Hepatocyte (in vitro differentiated cells): ENCODE measurements around the gene PPM1A. TPM values are rescaled to one million over a fixed set of nuclear protein-coding genes. Genes with fewer than 3 reads are reported as not detected.

Experiments
- DNase-seq: peaks from one replicate; pipeline ENCODE4 v3.0.0-alpha.2; 2016; ENCODE audit warnings: low spot score
- H2AFZ ChIP-seq: fragments of 200-600 bp; sonication (generic); 2 replicates; pipeline ENCODE4 v1.6.0; 2016; ENCODE audit warnings: antibody characterized with exemption, mild to moderate bottlenecking
- H3K27ac ChIP-seq: fragments of 200-600 bp; sonication (generic); 2 replicates; pipeline ENCODE4 v1.5.1; 2016; ENCODE audit warnings: mild to moderate bottlenecking
- H3K27me3 ChIP-seq: fragments of 200-600 bp; sonication (generic); 2 replicates; pipeline ENCODE4 v1.6.1; 2016
- H3K36me3 ChIP-seq: fragments of 200-600 bp; sonication (generic); replicated peaks from 2 replicates; pipeline ENCODE4 v1.5.1; 2016; ENCODE audit warnings: low read depth; ENCODE audit not compliant: insufficient read depth
- H3K4me1 ChIP-seq: fragments of 200-600 bp; sonication (generic); 2 replicates; pipeline ENCODE4 v1.5.1; 2016; ENCODE audit warnings: mild to moderate bottlenecking, moderate library complexity; ENCODE audit not compliant: insufficient read depth
- H3K4me2 ChIP-seq: fragments of 200-600 bp; sonication (generic); 2 replicates; pipeline ENCODE4 v1.6.0; 2016
- H3K4me3 ChIP-seq: fragments of 200-600 bp; sonication (generic); 2 replicates; pipeline ENCODE4 v1.5.1; 2016; ENCODE audit warnings: mild to moderate bottlenecking
- H3K79me2 ChIP-seq: fragments of 200-600 bp; sonication (generic); 2 replicates; pipeline ENCODE4 v1.6.0; 2017; ENCODE audit warnings: mild to moderate bottlenecking
- H3K9me2 ChIP-seq: fragments of 200-600 bp; sonication (generic); replicated peaks from 2 replicates; pipeline ENCODE4 v1.6.0; 2017; ENCODE audit warnings: mild to moderate bottlenecking; ENCODE audit not compliant: insufficient read depth
- H3K9me3 ChIP-seq: fragments of 200-600 bp; sonication (generic); 2 replicates; pipeline ENCODE4 v1.5.1; 2016; ENCODE audit warnings: low read depth, mild to moderate bottlenecking
- H4K20me1 ChIP-seq: fragments of 200-600 bp; sonication (generic); 2 replicates; pipeline ENCODE4 v1.6.0; 2016; ENCODE audit warnings: mild to moderate bottlenecking; ENCODE audit not compliant: insufficient read depth, poor library complexity, severe bottlenecking
- CTCF ChIP-seq: fragments of 200-600 bp; sonication (generic); IDR thresholded peaks from 2 replicates; pipeline ENCODE4 v1.5.1; 2016; ENCODE audit warnings: antibody characterized with exemption, mild to moderate bottlenecking; ENCODE audit not compliant: poor library complexity
- EZH2 ChIP-seq: fragments of 200-600 bp; sonication (generic); IDR thresholded peaks from 2 replicates; pipeline ENCODE4 v1.6.1; 2016; ENCODE audit warnings: antibody characterized with exemption, mild to moderate bottlenecking, borderline replicate concordance
- EZH2phosphoT487 ChIP-seq: fragments of 200-600 bp; sonication (generic); IDR thresholded peaks from one replicate; pipeline ENCODE4 v1.6.1; 2018; ENCODE audit warnings: antibody characterized with exemption, mild to moderate bottlenecking, low read depth, moderate library complexity; ENCODE audit not compliant: unreplicated experiment, severe bottlenecking
- WGBS: methylation state at CpG from one replicate; pipeline ENCODE4 v1.1.6; 2016; ENCODE audit warnings: low lambda C conversion rate; ENCODE audit errors: missing lambda C conversion rate; 5-methylcytosine and 5-hydroxymethylcytosine counted together
- polyA plus RNA-seq: library from polyadenylated mRNA; unstranded; fragments of >200 nt; fragmentation: Nextera tagmentation; extraction: Ambion mirVana; gene quantifications from 2 replicates; pipeline ENCODE4 v1.2.1, GENCODE V29; 2016
- total RNA-seq: library from RNA; depleted of rRNA; stranded (reverse); fragments of >200 nt; gene quantifications from 2 replicates; pipeline ENCODE4 v1.2.3, GENCODE V29; 2014

Gene PPM1A
- total and polyA plus RNA-seq, 2 experiments from 2014 or later, result 24.2 to 41.7 TPM

DNA sequence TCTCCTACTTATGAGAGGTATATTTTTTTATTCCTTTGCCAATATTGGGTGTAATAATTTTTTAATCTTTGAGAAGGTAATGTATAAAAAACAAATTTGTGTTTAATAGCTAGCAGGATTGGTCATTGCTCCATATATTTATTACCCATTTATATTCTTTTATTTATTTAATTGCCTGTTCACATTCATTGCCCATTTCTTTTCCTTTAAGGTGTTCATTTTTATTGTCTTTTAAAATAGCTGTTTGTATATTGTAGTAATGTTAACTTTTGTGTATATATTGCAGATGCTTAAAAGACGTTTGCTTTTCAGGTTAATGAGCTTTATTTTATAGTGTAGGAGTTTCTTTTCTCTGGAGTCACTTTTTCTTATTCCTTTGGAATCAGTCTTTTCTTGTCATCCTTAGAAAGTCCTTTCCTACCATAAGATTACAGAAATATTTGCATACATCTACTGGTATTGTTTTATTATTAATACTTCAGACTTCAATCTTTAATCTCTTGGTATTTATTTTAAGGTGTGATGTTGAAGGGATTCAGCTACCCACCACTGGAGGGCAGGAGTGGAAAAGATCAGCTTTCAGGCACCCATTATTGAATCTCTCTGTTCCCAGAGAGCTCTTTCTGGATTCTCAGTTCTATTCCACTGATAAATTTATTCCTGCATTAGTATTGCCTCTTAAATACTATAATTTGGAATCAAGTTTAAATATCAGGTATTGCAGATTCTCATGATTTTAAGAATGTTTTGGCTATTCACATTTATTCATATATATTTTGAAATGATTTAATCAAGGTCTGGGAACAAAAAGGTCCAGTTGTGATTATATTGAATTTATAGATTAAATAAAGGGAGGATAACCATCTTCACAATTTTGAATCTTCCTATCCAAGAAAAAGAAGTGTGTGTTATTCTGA lies 17.3 kb downstream of the PPM1A start:
- no peaks in the 10 kb centered on the region for H3K36me3 ChIP-seq
- no peaks in the 10 kb centered on the region for H3K9me2 ChIP-seq
- no peaks in the 10 kb centered on the region for H3K27me3 ChIP-seq
- no peak overlapping the region for H3K4me3 ChIP-seq
- DNase-seq, result no peak
- 92% methylated on average over 1 of the region's 1 CpG for WGBS
- H4K20me1 ChIP-seq, result peaks cover 22% of the 10 kb centered on the region
- peaks cover 11% of the 10 kb centered on the region for H3K9me3 ChIP-seq
- no peak overlapping the region for H3K27ac ChIP-seq
- H3K4me2 ChIP-seq, result no peak overlapping the region
- no peaks in the 10 kb centered on the region for H3K4me1 ChIP-seq
- peaks cover 100% of the 10 kb centered on the region for H3K79me2 ChIP-seq
- no peak overlapping the region for H2AFZ ChIP-seq
- TF ChIP-seq EZH2phosphoT487 (no peak), EZH2 (no peak), CTCF (no peak)

GRCh38 chr14:60272177-60272576 lies 23.2 kb downstream of the PPM1A start:
- Histone ChIP-seq H3K9me2 (no peaks in the 10 kb centered on the region), H3K9me3 (no peaks in the 10 kb centered on the region), H3K4me1 (peaks cover 8% of the 10 kb centered on the region), H3K79me2 (peaks cover 99% of the 10 kb centered on the region), H3K27ac (no peak overlapping the region), H3K36me3 (no peaks in the 10 kb centered on the region), H4K20me1 (peaks cover 52% of the 10 kb centered on the region), H3K4me3 (no peak overlapping the region), H3K4me2 (no peak overlapping the region), H2AFZ (no peak overlapping the region), H3K27me3 (no peaks in the 10 kb centered on the region)
- 100% methylated on average over 2 of the region's 2 CpGs for WGBS
- TF ChIP-seq CTCF (no peak), EZH2phosphoT487 (no peak), EZH2 (no peak)
- DNase-seq, result no peak

GRCh38 chr14:60273956-60274355 lies 24.9 kb downstream of the PPM1A start:
- Histone ChIP-seq H3K36me3 (no peaks in the 10 kb centered on the region), H3K4me1 (peaks cover 8% of the 10 kb centered on the region), H2AFZ (no peak overlapping the region), H3K9me2 (no peaks in the 10 kb centered on the region), H3K79me2 (peaks cover 96% of the 10 kb centered on the region), H3K4me3 (no peak overlapping the region), H3K4me2 (no peak overlapping the region), H3K27me3 (no peaks in the 10 kb centered on the region), H4K20me1 (peaks cover 60% of the 10 kb centered on the region), H3K9me3 (no peaks in the 10 kb centered on the region), H3K27ac (no peak overlapping the region)
- TF ChIP-seq EZH2phosphoT487, result no peak
- no peak for TF ChIP-seq CTCF
- TF ChIP-seq EZH2, result no peak
- whole genome bisulfite sequencing, result 94% methylated on average over 2 of the region's 2 CpGs
- no peak for DNase-seq
